ENCODE measurements around the gene LRP10.
A peak's percentile ranks its signal among the peaks of the same experiment; 100 is the strongest.

LRP10 gene

GRCh38 chr14:22872833-22873520 lies 1.4 kb downstream of the LRP10 start:
- no peak for DNase-seq (ENCODE audit: low read depth)
- no peak for TF ChIP-seq CTCF (IDR thresholded peaks at IDR 0.05; ENCODE audit: insufficient read depth, low read depth, low read length, missing control alignments)
- peak overlapping the region; percentile 82 for H3K4me3 ChIP-seq (ENCODE audit: low read length)

- no peak for DNase-seq (ENCODE audit: low read depth)
- no peak for TF ChIP-seq CTCF (IDR thresholded peaks at IDR 0.05; ENCODE audit: insufficient read depth, low read depth, low read length, missing control alignments)
- no peak overlapping the region for H3K4me3 ChIP-seq (ENCODE audit: low read length)
Observed at GRCh38 chr14:22875003-22875747, 3.6 kb downstream of the LRP10 start.

GRCh38 chr14:22875748-22876319 lies 4.3 kb downstream of the LRP10 start:
- TF ChIP-seq CTCF (IDR thresholded peaks at IDR 0.05; ENCODE audit: insufficient read depth, low read depth, low read length, missing control alignments): no peak
- no peak overlapping the region for H3K4me3 ChIP-seq (ENCODE audit: low read length)
- DNase-seq (ENCODE audit: low read depth): no peak

GRCh38 chr14:22877000-22877501 lies 5.5 kb downstream of the LRP10 start:
- H3K4me3 ChIP-seq (ENCODE audit: low read length): no peak overlapping the region
- TF ChIP-seq CTCF (IDR thresholded peaks at IDR 0.05; ENCODE audit: insufficient read depth, low read depth, low read length, missing control alignments): no peak
- DNase-seq (ENCODE audit: low read depth): no peak

GRCh38 chr14:22878271-22879246 lies 7.0 kb downstream of the LRP10 start:
- TF ChIP-seq CTCF (IDR thresholded peaks at IDR 0.05; ENCODE audit: insufficient read depth, low read depth, low read length, missing control alignments): no peak
- DNase-seq (ENCODE audit: low read depth): no peak
- H3K4me3 ChIP-seq (ENCODE audit: low read length): no peak overlapping the region

GRCh38 chr14:22882064-22882463 lies 10.5 kb downstream of the LRP10 start:
- no peak overlapping the region for H3K4me3 ChIP-seq (ENCODE audit: low read length)
- no peak for DNase-seq (ENCODE audit: low read depth)
- TF ChIP-seq CTCF (IDR thresholded peaks at IDR 0.05; ENCODE audit: insufficient read depth, low read depth, low read length, missing control alignments): no peak

Measured in epithelial cell of esophagus (primary cell).